Neural cell (in vitro differentiated cells): ENCODE results near the gene EPHA1. TPM values are rescaled to one million over a fixed set of nuclear protein-coding genes. Genes with fewer than 3 reads are reported as not detected.

Experiments
- H2AFZ ChIP-seq: fragments of 200-600, 300-800 bp; sonication (generic), shearing (Covaris generic); 2 replicates; pipeline ENCODE4 v1.6.0; 2014; ENCODE audit warnings: low read depth, mild to moderate bottlenecking, antibody characterized with exemption, low read length, moderate library complexity
- H3F3A ChIP-seq: fragments of 200-600 bp; shearing (Covaris generic); 2 replicates; pipeline ENCODE4 v1.6.1; 2016; ENCODE audit warnings: mild to moderate bottlenecking, moderate library complexity, mixed read lengths, antibody characterized with exemption, low read length; ENCODE audit not compliant: insufficient read depth, poor library complexity, severe bottlenecking
- H3K27ac ChIP-seq: fragments of 200-600, 300-800 bp; sonication (generic), shearing (Covaris generic); 2 replicates; pipeline ENCODE4 v1.5.1; 2014; ENCODE audit warnings: mild to moderate bottlenecking, low read length, moderate library complexity
- H3K27me3 ChIP-seq: fragments of 300-800, 200-600 bp; sonication (generic), shearing (Covaris generic); 2 replicates; pipeline ENCODE4 v1.6.0; 2014; ENCODE audit warnings: mild to moderate bottlenecking, low read depth, low read length, moderate library complexity; ENCODE audit not compliant: insufficient read depth
- H3K36me3 ChIP-seq: fragments of 300-800, 200-600 bp; sonication (generic), shearing (Covaris generic); 2 replicates; pipeline ENCODE4 v1.5.1; 2014; ENCODE audit warnings: mild to moderate bottlenecking, antibody characterized with exemption, low read length, moderate library complexity; ENCODE audit not compliant: insufficient read depth
- H3K4me2 ChIP-seq: fragments of 300-800, 200-600 bp; sonication (generic), shearing (Covaris generic); 2 replicates; pipeline ENCODE4 v1.6.0; 2014; ENCODE audit warnings: mild to moderate bottlenecking, low read length
- H3K4me3 ChIP-seq: fragments of 300-800, 200-600 bp; sonication (generic), shearing (Covaris generic); 2 replicates; pipeline ENCODE4 v1.5.1; 2014; ENCODE audit warnings: mild to moderate bottlenecking, low read length, moderate library complexity
- H3K79me2 ChIP-seq: fragments of 200-600 bp; shearing (Covaris generic); replicated peaks from 2 replicates; pipeline ENCODE4 v1.6.0; 2014; ENCODE audit warnings: mild to moderate bottlenecking, low read length, moderate library complexity; ENCODE audit not compliant: insufficient read depth
- H3K9ac ChIP-seq: fragments of 300-800, 200-600 bp; sonication (generic), shearing (Covaris generic); 2 replicates; pipeline ENCODE4 v1.6.1; 2016; ENCODE audit warnings: mild to moderate bottlenecking, low read length, mixed read lengths
- H3K9me2 ChIP-seq: fragments of 200-600 bp; shearing (Covaris generic); 2 replicates; pipeline ENCODE4 v1.6.1; 2016; ENCODE audit warnings: mild to moderate bottlenecking, low read length, mixed read lengths; ENCODE audit not compliant: insufficient read depth
- H3K9me3 ChIP-seq: fragments of 200-600, 300-800 bp; sonication (generic), shearing (Covaris generic); 2 replicates; pipeline ENCODE4 v1.6.1; 2016; ENCODE audit warnings: mild to moderate bottlenecking, mixed run types, low read length, moderate library complexity, mixed read lengths
- H4K20me1 ChIP-seq: fragments of 200-600 bp; shearing (Covaris generic); 2 replicates; pipeline ENCODE4 v1.6.1; 2016; ENCODE audit warnings: mild to moderate bottlenecking, mixed run types; ENCODE audit not compliant: insufficient read depth
- CTCF ChIP-seq: fragments of 450-650 bp; IDR thresholded peaks from 2 replicates; pipeline ENCODE4 v1.5.1; 2014; ENCODE audit warnings: antibody characterized with exemption, mild to moderate bottlenecking, moderate library complexity; ENCODE audit not compliant: poor library complexity, severe bottlenecking
- EP300 ChIP-seq: fragments of 450-650 bp; conservative IDR thresholded peaks from 2 replicates; pipeline ENCODE4 v1.6.1; 2014; ENCODE audit warnings: antibody characterized with exemption, mild to moderate bottlenecking, moderate library complexity; ENCODE audit not compliant: poor library complexity, severe bottlenecking
- EZH2 ChIP-seq: fragments of 200-600, 300-800 bp; shearing (Covaris generic), sonication (generic); IDR thresholded peaks from 2 replicates; pipeline ENCODE4 v1.6.1; 2014; ENCODE audit warnings: antibody characterized with exemption, low read length, borderline replicate concordance, mild to moderate bottlenecking; ENCODE audit not compliant: insufficient read depth, poor library complexity, severe bottlenecking
- MXI1 ChIP-seq: fragments of 450-650 bp; conservative IDR thresholded peaks from 2 replicates; pipeline ENCODE4 v1.6.1; 2014; ENCODE audit warnings: antibody characterized with exemption, mild to moderate bottlenecking; ENCODE audit not compliant: poor library complexity, severe bottlenecking
- POLR2AphosphoS5 ChIP-seq: IDR thresholded peaks from 2 replicates; pipeline ENCODE4 v1.6.1; 2012
- RAD21 ChIP-seq: fragments of 450-650 bp; conservative IDR thresholded peaks from 2 replicates; pipeline ENCODE4 v1.6.1; 2014; ENCODE audit warnings: antibody characterized with exemption, mild to moderate bottlenecking, moderate library complexity
- REST ChIP-seq: IDR thresholded peaks from 2 replicates; pipeline ENCODE4 v1.6.1; 2012; ENCODE audit warnings: borderline replicate concordance
- SMC3 ChIP-seq: fragments of 450-650 bp; conservative IDR thresholded peaks from 2 replicates; pipeline ENCODE4 v1.6.1; 2014; ENCODE audit warnings: antibody characterized with exemption, mild to moderate bottlenecking, moderate library complexity; ENCODE audit not compliant: poor library complexity
- TAF1 ChIP-seq: IDR thresholded peaks from 2 replicates; pipeline ENCODE4 v1.6.1; 2012; ENCODE audit warnings: low read depth
- polyA plus RNA-seq: library from polyadenylated mRNA; depleted of rRNA; stranded (reverse); fragments of >200 nt; gene quantifications from 2 replicates; pipeline ENCODE4 v1.2.3, GENCODE V29; 2014

Gene EPHA1
- polyA plus RNA-seq, 1 donor from 2014 or later: not detected

GRCh38 chr7:143401265-143401664 is 7.4 kb downstream of the EPHA1 start:
- Histone ChIP-seq H3K9ac (no peak overlapping the region), H2AFZ (no peak overlapping the region), H3K9me3 (no peaks in the 10 kb centered on the region), H3K27me3 (no peaks in the 10 kb centered on the region), H4K20me1 (no peaks in the 10 kb centered on the region), H3K9me2 (no peaks in the 10 kb centered on the region), H3K27ac (no peak overlapping the region), H3K79me2 (no peaks in the 10 kb centered on the region), H3K4me2 (no peak overlapping the region), H3F3A (no peaks in the 10 kb centered on the region), H3K4me3 (no peak overlapping the region), H3K36me3 (no peaks in the 10 kb centered on the region)
- TF ChIP-seq EP300 (no peak), RAD21 (no peak), REST (no peak), MXI1 (no peak), POLR2AphosphoS5 (no peak), SMC3 (no peak), EZH2 (no peak), TAF1 (no peak), CTCF (no peak)

GRCh38 chr7:143399642-143400041 is 9.0 kb downstream of the EPHA1 start:
- Histone ChIP-seq H3K79me2 (no peaks in the 10 kb centered on the region), H4K20me1 (no peaks in the 10 kb centered on the region), H3K4me3 (no peak overlapping the region), H3K4me2 (no peak overlapping the region), H3K27ac (no peak overlapping the region), H3F3A (no peaks in the 10 kb centered on the region), H3K9ac (no peak overlapping the region), H3K9me2 (no peaks in the 10 kb centered on the region), H2AFZ (no peak overlapping the region), H3K9me3 (no peaks in the 10 kb centered on the region), H3K36me3 (no peaks in the 10 kb centered on the region), H3K27me3 (no peaks in the 10 kb centered on the region)
- no peak for TF ChIP-seq EZH2
- no peak for TF ChIP-seq TAF1
- no peak for TF ChIP-seq POLR2AphosphoS5
- no peak for TF ChIP-seq RAD21
- TF ChIP-seq REST: no peak
- no peak for TF ChIP-seq CTCF
- TF ChIP-seq MXI1: no peak
- TF ChIP-seq EP300: no peak
- TF ChIP-seq SMC3: no peak
